ENCODE data around the gene RAD51B. TPM values are rescaled to one million over a fixed set of nuclear protein-coding genes. Genes with fewer than 3 reads are reported as not detected.

RAD51B gene
- total RNA-seq, 1 experiment from 2014 or later = 16.7 TPM

GRCh38 chr14:68686205-68686465, 866.6 kb downstream of the RAD51B start:
- TF ChIP-seq, protein P1, sequence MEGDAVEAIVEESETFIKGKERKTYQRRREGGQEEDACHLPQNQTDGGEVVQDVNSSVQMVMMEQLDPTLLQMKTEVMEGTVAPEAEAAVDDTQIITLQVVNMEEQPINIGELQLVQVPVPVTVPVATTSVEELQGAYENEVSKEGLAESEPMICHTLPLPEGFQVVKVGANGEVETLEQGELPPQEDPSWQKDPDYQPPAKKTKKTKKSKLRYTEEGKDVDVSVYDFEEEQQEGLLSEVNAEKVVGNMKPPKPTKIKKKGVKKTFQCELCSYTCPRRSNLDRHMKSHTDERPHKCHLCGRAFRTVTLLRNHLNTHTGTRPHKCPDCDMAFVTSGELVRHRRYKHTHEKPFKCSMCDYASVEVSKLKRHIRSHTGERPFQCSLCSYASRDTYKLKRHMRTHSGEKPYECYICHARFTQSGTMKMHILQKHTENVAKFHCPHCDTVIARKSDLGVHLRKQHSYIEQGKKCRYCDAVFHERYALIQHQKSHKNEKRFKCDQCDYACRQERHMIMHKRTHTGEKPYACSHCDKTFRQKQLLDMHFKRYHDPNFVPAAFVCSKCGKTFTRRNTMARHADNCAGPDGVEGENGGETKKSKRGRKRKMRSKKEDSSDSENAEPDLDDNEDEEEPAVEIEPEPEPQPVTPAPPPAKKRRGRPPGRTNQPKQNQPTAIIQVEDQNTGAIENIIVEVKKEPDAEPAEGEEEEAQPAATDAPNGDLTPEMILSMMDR (conservative IDR thresholded peaks at IDR 0.05) = no peak
- H3K36me3 Mint-ChIP-seq (ENCODE audit: insufficient read depth in 1 of 3, low read depth in 3 of 3) = peaks cover 0 to 2% (median 0%) of the 10 kb centered on the region in 3 experiments; a peak in 1 of 7 replicates
- H4K5ac ChIP-seq (ENCODE audit: insufficient read length, low read depth, low read length) = no peak overlapping the region
- H3T11ph ChIP-seq (ENCODE audit: low read length) = no peak overlapping the region
- no peak overlapping the region for H3K18ac ChIP-seq (ENCODE audit: insufficient read length, low read depth, low read length)
- no peak overlapping the region for H2BK5ac ChIP-seq (ENCODE audit: insufficient read length, low read length)
- no peak overlapping the region for H4K8ac ChIP-seq (replicated peaks; ENCODE audit: insufficient read length, low read depth, low read length)
- H3K9me3 Mint-ChIP-seq = peaks cover 0 to 3% of the 10 kb centered on the region in 2 experiments; a peak in 2 of 5 replicates
- no peaks in the 10 kb centered on the region for H3K79me1 ChIP-seq (ENCODE audit: insufficient read depth, low read depth, low read length, poor library complexity, severe bottlenecking)
- H3K23ac ChIP-seq (ENCODE audit: insufficient read length, low read depth, low read length) = no peak overlapping the region
- peaks cover 43 to 57% of the 10 kb centered on the region in 2 experiments for H3K4me1 Mint-ChIP-seq
- no peak overlapping the region for H2BK120ac ChIP-seq (ENCODE audit: low read depth, low read length, poor library complexity, severe bottlenecking)
- H3K79me2 ChIP-seq (ENCODE audit: insufficient read depth, low read length) = no peaks in the 10 kb centered on the region
- H2BK20ac ChIP-seq (ENCODE audit: low read depth, low read length, poor library complexity, severe bottlenecking) = no peak overlapping the region
- no peak overlapping the region for H3K4me3 Mint-ChIP-seq
- H3K27me3 Mint-ChIP-seq (ENCODE audit: low read depth) = peaks cover 9% of the 10 kb centered on the region
- no peaks in the 10 kb centered on the region for H3K9me3 ChIP-seq (ENCODE audit: control insufficient read depth, low read depth, low read length)
- H4K20me1 ChIP-seq (ENCODE audit: control insufficient read depth, insufficient read depth, insufficient read length) = no peaks in the 10 kb centered on the region
- H3K4ac ChIP-seq (ENCODE audit: low read depth, low read length) = no peak overlapping the region
- no peak overlapping the region for H4K91ac ChIP-seq (ENCODE audit: insufficient read length, low read depth, low read length)
- H3K27ac ChIP-seq (ENCODE audit: insufficient read length, low read depth, low read length) = no peak overlapping the region
- WGBS (ENCODE audit: extremely low coverage, insufficient read length, low lambda C conversion rate) = no CpG with 5 or more reads among the region's 1 CpG
- peaks cover 5% of the 10 kb centered on the region for H3K4me1 ChIP-seq (ENCODE audit: insufficient read depth, low read length)
- H3K27ac Mint-ChIP-seq = no peak overlapping the region
- no peak overlapping the region for H2BK12ac ChIP-seq (ENCODE audit: insufficient read length, low read depth, low read length)
- H3K27me3 ChIP-seq (ENCODE audit: insufficient read depth, low read length) = no peaks in the 10 kb centered on the region
- no peak overlapping the region for H3K9ac ChIP-seq (ENCODE audit: extremely low read depth, insufficient read length, low read length)
- no peak for DNase-seq
- H2BK15ac ChIP-seq (ENCODE audit: low read depth, low read length) = no peak overlapping the region
- H3K23me2 ChIP-seq (ENCODE audit: insufficient read length, low read depth, low read length, poor library complexity, severe bottlenecking) = no peaks in the 10 kb centered on the region
- no peak overlapping the region for H2AK5ac ChIP-seq (ENCODE audit: insufficient read length, low read length)
- H3K14ac ChIP-seq (ENCODE audit: insufficient read depth, low read length) = no peak overlapping the region
- no peak overlapping the region for H3K56ac ChIP-seq (ENCODE audit: insufficient read length, low read depth, low read length)
- no peak overlapping the region for H3K4me2 ChIP-seq (ENCODE audit: insufficient read depth, insufficient read length, low read length)
- H2AFZ ChIP-seq (ENCODE audit: low read length) = no peak overlapping the region
